ENCODE data around the gene PCDHGA10. TPM values are rescaled to one million over a fixed set of nuclear protein-coding genes. Genes with fewer than 3 reads are reported as not detected.
A peak's percentile ranks its signal among the peaks of the same experiment; 100 is the strongest.
"Not testable (repeated sequence)": the region's sequence is repeated elsewhere in the genome, so short reads cannot be mapped to it uniquely, and the experiment has no call there.

PCDHGA10 gene
- total and polyA plus RNA-seq, 7 donors: 0.27 to 3.9 (median 0.86) TPM

GRCh38 chr5:141430332-141431113 lies 17.7 kb downstream of the PCDHGA10 start, which contains the start of gene PCDHGA12:
Gene PCDHGA12, plus strand, starts transcription at chr5:141430507. Its CDS starts 253 bp downstream, at chr5:141430760.
- Histone ChIP-seq H3K27me3 (ENCODE audit: insufficient read depth in 3 of 3, low read length in 2 of 3) (peaks cover 0 to 11% (median 6%) of the 10 kb centered on the region in 3 donors), H3K4me1 (no peaks in the 10 kb centered on the region), H3K36me3 (ENCODE audit: insufficient read depth in 1 of 2, low read depth in 1 of 2) (no peaks in the 10 kb centered on the region), H3K9me3 (peaks cover 10% of the 10 kb centered on the region), H3K4me3 (peak within 1 kb of the TSS; percentile 64), H3K27ac (peak within 1 kb of the TSS; percentile 56)
- TF ChIP-seq CTCF (IDR thresholded peaks at IDR 0.05): peak; percentile 66
- ATAC-seq (peak; percentile 90 to 95 (median 90)), DNase-seq (peak; percentile 69 to 82)
- WGBS, 3 donors: 21 to 29% (median 25%) methylated on average over 33 of the region's 33 CpGs
- intact Hi-C loops (cut with DNase I): loop anchor here (5.0 kb wide), 3 partner anchors 47 to 127 kb away; partner anchors contain the start of gene PCDHGC3 (in 1 of the 2)

- Histone ChIP-seq H3K27ac (no peak overlapping the region), H3K27me3 (ENCODE audit: insufficient read depth in 3 of 3, low read length in 2 of 3) (peaks cover 0 to 11% (median 6%) of the 10 kb centered on the region in 3 donors), H3K4me3 (peak overlapping the region; percentile 64), H3K4me1 (no peaks in the 10 kb centered on the region), H3K36me3 (ENCODE audit: insufficient read depth in 1 of 2, low read depth in 1 of 2) (no peaks in the 10 kb centered on the region), H3K9me3 (peaks cover 10% of the 10 kb centered on the region)
- peak; percentile 40 to 70 (median 58) for ATAC-seq
- DNase-seq: no peak
- intact Hi-C loops (cut with DNase I): loop anchor here (5.0 kb wide), 3 partner anchors 46 to 126 kb away; partner anchors contain the start of gene PCDHGC3 (in 1 of the 2)
- TF ChIP-seq CTCF (IDR thresholded peaks at IDR 0.05): no peak
- WGBS, 3 donors: 17 to 29% (median 25%) methylated on average over 37 of the region's 37 CpGs
Measured at GRCh38 chr5:141431286-141431685, 18.5 kb downstream of the PCDHGA10 start.

GRCh38 chr5:141432308-141432707 lies 19.5 kb downstream of the PCDHGA10 start:
- not testable (repeated sequence) for ATAC-seq; H3K9me3 ChIP-seq; DNase-seq; H3K4me1 ChIP-seq; H3K36me3 ChIP-seq (ENCODE audit: insufficient read depth in 1 of 2, low read depth in 1 of 2); H3K27me3 ChIP-seq (ENCODE audit: insufficient read depth in 3 of 3, low read length in 2 of 3); H3K27ac ChIP-seq
- H3K4me3 ChIP-seq: peak overlapping the region; percentile 64
- 45 to 47% (median 45%) methylated on average over 29 to 38 of the region's 38 CpGs for WGBS, 3 donors
- intact Hi-C loops (cut with DNase I): loop anchor here (5.0 kb wide), 3 partner anchors 45 to 125 kb away; partner anchors contain the start of gene PCDHGC3 (in 1 of the 2)

- H3K27ac ChIP-seq; DNase-seq; H3K4me1 ChIP-seq; H3K27me3 ChIP-seq (ENCODE audit: insufficient read depth in 3 of 3, low read length in 2 of 3); ATAC-seq; H3K36me3 ChIP-seq (ENCODE audit: insufficient read depth in 1 of 2, low read depth in 1 of 2); H3K9me3 ChIP-seq: not testable (repeated sequence)
- 36 to 38% (median 37%) methylated on average over 23 to 29 of the region's 29 CpGs for WGBS, 3 donors
- intact Hi-C loops (cut with DNase I): loop anchor here (5.0 kb wide), 3 partner anchors 45 to 125 kb away; partner anchors contain the start of gene PCDHGC3 (in 1 of the 2)
- H3K4me3 ChIP-seq: peak overlapping the region; percentile 20
Measured at GRCh38 chr5:141432726-141433125, 19.9 kb downstream of the PCDHGA10 start.

GRCh38 chr5:141434006-141434405 lies 21.2 kb downstream of the PCDHGA10 start:
- Histone ChIP-seq H3K27me3 (ENCODE audit: insufficient read depth in 3 of 3, low read length in 2 of 3) (peaks cover 0 to 5% (median 3%) of the 10 kb centered on the region in 3 donors), H3K36me3 (ENCODE audit: insufficient read depth in 1 of 2, low read depth in 1 of 2) (no peaks in the 10 kb centered on the region), H3K27ac (no peak overlapping the region), H3K4me1 (no peaks in the 10 kb centered on the region), H3K9me3 (peaks cover 4% of the 10 kb centered on the region), H3K4me3 (no peak overlapping the region)
- WGBS, 3 donors: 78 to 84% (median 83%) methylated on average over 2 of the region's 2 CpGs
- intact Hi-C loops (cut with DNase I): loop anchor here (5.0 kb wide), 3 partner anchors 43 to 123 kb away; partner anchors contain the start of gene PCDHGC3 (in 1 of the 2)
- TF ChIP-seq CTCF (IDR thresholded peaks at IDR 0.05): no peak
- ATAC-seq: no peak
- DNase-seq: no peak
